GM18526 (cell line): Measurements from ENCODE around the gene WRAP53.

Experiments
- POLR2A ChIP-seq: IDR thresholded peaks from 3 replicates; pipeline ENCODE4 v1.6.1; 2011; ENCODE audit not compliant: insufficient read length; ENCODE audit errors: extremely low read depth

Gene WRAP53

GRCh38 chr17:7742729-7743128 lies 54.5 kb downstream of the WRAP53 start:
- no peak for TF ChIP-seq POLR2A

- TF ChIP-seq POLR2A = no peak
Observed at GRCh38 chr17:7744416-7744815, 56.1 kb downstream of the WRAP53 start.

- no peak for TF ChIP-seq POLR2A
Observed at GRCh38 chr17:7745748-7746470, 57.6 kb downstream of the WRAP53 start.

DNA sequence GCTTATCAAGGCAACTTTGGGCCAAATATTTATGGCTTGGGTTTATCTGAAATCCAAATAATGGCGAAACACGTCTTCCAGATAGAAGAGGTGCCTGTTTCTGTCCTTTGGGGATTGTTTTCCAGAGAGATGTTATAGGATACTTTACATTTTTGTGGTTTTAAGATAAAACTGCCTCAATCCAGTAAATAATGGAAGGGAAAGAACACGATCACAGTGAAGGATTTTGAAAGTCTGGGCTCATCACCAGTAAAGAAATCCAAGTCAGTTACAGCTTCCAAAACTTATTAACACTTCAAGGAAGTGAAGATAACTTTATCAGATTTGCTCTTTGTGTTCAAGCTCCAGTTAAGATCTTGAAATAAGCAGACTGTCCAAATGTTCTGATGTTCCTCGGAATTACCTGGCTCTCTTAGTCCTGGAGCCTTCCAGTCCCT lies 59.4 kb downstream of the WRAP53 start:
- no peak for TF ChIP-seq POLR2A

DNA sequence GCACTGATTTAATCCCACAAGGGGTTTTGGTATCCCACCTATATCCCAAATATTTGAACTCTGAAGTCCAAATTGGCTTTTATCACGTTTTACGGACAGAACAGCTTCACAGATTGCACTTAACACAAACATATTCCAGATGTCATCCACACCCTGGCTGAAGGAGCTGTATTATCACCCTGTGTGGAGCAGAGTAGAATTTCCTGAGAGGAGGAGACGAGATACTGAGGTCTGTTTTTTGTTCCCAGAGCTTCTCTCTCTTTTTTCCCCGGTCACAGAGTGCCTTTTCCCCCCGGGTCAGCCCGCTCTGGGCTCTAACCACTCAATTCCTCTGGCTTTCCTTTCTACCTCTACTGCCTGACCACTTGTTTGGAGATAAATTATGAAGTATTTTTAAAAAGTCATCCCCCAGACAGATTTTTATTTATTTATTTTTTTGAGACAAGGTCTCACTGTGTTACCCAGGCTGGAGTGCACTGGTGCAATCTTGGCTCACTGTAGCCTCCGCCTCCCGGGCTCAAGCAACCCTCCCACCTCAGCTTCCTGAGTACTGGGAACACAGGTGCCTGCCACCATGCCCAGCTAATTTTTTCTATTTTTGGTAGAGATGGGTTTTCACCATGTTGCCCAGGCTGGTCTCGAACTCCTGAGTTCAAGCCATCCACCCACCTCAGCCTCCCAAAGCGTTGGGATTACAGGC lies 59.9 kb downstream of the WRAP53 start:
- no peak for TF ChIP-seq POLR2A

- TF ChIP-seq POLR2A = no peak
Observed at GRCh38 chr17:7750321-7750821, 62.1 kb downstream of the WRAP53 start.
